Omental fat pad (tissue), 4 donors: Measurements from ENCODE around the gene CDH10. TPM values are rescaled to one million over a fixed set of nuclear protein-coding genes. Genes with fewer than 3 reads are reported as not detected.

Source experiments
- ATAC-seq: fragments of 150-250 bp; one replicate; pipeline ENCODE4 v1.9.1; 2016; ENCODE audit warnings: mild to moderate bottlenecking, moderate library complexity; ENCODE audit not compliant: low FRiP score
- DNase-seq: peaks from one replicate; pipeline ENCODE4 v3.0.0-alpha.2; 2019; ENCODE audit warnings: low spot score
- CTCF ChIP-seq, 3 donors: fragments of 450-650 bp; IDR thresholded peaks; one replicate each; pipeline ENCODE4 v1.5.1; 2016 to 2017; ENCODE audit warnings: antibody characterized with exemption in 3 of 3, mild to moderate bottlenecking in 3 of 3, moderate library complexity in 2 of 3
- total RNA-seq, 4 donors: library from RNA; depleted of rRNA; stranded (reverse); fragments of >200 nt; gene quantifications; one replicate each; pipeline ENCODE4 v1.1.0, GENCODE V29; 2016

Gene CDH10
- total RNA-seq, 4 donors from 2014 or later = not detected

GRCh38 chr5:24589566-24589965 lies 55.2 kb downstream of the CDH10 start:
- TF ChIP-seq CTCF (IDR thresholded peaks at IDR 0.05) = no peak
- no peak for DNase-seq
- ATAC-seq = no peak

GRCh38 chr5:24585751-24586150 lies 59.0 kb downstream of the CDH10 start:
- DNase-seq (no peak), ATAC-seq (no peak)
- no peak for TF ChIP-seq CTCF (IDR thresholded peaks at IDR 0.05)

DNA sequence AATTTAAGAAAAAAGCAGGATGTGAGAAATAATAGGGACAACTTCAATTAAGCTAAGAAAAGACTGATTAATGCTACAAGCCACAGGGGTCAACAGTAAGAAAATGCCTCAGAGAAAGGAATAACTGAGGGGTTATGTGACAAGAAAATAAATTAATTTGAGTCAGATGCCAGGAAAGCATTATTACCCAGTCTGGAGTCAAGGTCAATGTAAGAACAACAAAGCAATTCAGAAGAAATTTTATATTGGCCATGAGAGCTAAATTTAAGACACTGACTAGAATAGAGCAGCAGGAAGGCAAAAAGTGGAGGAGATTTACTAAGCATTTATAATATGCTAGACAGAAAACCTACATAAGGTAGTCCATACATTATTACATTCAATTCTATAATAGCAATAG lies 73.5 kb downstream of the CDH10 start:
- no peak for ATAC-seq

GRCh38 chr5:24566933-24567332 lies 77.8 kb downstream of the CDH10 start:
- ATAC-seq (no peak), DNase-seq (no peak)
- no peak for TF ChIP-seq CTCF (IDR thresholded peaks at IDR 0.05)

More for the DNA sequence above, 73.5 kb downstream of the CDH10 start:
- DNase-seq = no peak
- no peak for TF ChIP-seq CTCF (IDR thresholded peaks at IDR 0.05)

- ATAC-seq (no peak), DNase-seq (no peak)
- TF ChIP-seq CTCF (IDR thresholded peaks at IDR 0.05) = no peak
Measured at GRCh38 chr5:24555229-24555628, 89.5 kb downstream of the CDH10 start.

GRCh38 chr5:24547132-24547531 lies 97.6 kb downstream of the CDH10 start:
- DNase-seq (no peak), ATAC-seq (no peak)
- TF ChIP-seq CTCF (IDR thresholded peaks at IDR 0.05) = no peak

- DNase-seq (no peak), ATAC-seq (no peak)
- no peak for TF ChIP-seq CTCF (IDR thresholded peaks at IDR 0.05)
Measured at GRCh38 chr5:24539613-24540012, 105.2 kb downstream of the CDH10 start.
